KG1 (cell line): ENCODE measurements around the gene PTGIS.

Experiments
- DNase-seq: peaks from one replicate; lab custom pipeline; 2025; lab: John Stamatoyannopoulos, UW

PTGIS gene

DNA sequence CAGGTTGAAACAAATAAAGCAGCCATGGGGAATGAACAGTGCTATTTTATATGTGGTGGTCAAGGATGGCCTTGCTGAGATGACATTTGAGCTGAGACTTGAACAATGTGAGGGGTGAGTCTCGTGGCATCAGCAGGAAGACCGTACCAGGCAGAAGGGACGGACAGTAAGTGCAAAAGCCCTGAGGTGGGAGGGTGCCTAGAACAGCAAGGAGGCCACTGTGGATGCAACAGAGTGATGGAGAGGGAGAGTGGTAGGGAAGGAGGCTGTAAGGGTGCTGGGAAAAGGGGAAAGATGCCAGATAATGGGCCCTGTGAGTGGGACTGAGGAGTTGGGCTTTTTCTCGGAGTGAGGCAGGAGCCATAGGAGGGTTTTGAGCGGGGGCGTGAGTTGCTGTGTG, 97.0 kb downstream of the PTGIS start:
- no peak for DNase-seq

DNA sequence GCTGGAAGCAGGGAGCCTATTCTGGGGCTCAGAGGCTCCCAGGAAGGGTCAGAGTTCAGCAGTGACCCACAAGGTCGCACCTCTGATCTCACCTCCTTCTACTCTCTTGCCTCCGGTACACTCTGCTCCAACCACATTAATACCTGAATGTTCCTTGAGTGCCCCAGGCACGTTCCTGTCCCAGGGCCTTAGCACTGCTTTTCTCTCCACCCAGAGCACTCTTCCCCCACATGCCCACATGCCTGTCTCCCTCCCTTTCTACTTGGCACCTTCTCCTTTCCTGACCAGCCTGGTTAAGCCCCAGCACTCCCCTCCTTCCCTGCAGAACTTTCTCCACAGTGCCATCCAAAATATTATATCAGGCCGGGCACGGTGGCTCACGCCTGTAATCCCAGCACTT, 98.9 kb downstream of the PTGIS start:
- DNase-seq = no peak

DNA sequence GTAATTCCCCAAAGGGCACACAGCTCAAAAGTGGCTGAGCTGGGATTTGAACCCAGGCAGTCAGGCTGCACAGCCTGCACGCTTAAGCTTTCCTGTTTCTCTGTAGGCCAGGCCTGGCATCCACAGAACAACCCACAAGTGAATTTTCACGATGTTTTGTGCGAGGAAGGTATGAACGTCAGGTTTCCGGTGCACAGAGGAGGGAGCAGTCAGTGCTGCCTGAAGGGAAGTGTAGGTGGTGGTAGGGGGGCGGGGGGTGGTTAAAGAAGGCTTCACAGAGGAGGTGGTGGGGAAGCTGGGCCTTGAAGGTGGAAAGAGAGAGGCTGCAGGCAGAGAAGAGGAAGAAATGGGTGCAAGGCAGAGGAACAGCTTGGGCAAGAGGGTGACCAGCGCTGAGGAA, 99.5 kb downstream of the PTGIS start:
- no peak for DNase-seq

DNA sequence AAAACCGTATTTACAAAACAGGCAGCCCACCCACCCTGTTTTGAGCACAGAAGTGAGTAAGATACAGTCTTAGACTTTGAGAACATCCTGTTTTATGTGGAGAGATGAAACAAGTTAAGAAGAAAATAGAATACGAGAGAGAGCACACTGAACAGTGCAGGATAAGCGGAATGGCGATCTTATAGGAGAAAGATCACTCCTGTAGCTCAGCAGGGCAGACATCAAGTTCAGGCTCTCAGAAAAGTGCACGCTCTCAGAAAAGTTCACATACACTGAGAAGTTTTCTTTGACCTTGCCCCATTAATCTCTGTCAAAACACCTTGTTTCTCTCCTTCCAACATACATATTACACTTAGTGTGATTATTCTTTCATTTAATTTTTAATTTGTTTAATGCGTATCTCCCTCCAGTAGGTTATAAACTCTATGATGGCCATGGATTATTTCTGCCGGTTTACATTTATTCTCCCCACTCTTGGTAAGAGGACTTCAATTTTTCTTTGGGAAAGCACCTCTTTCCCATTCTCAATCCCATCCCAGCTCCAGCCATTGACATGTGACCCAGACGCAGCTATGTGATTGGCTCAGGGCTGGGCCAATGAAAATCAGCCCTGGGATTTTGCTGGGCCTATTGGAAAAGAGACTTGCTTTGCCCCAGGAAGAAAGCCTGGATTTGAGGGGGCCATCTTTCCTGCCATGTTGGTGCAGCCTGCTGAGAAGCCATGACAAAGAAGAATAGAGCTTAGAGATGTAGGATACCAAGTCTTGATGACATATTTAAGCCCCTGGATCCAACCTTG, 101.6 kb downstream of the PTGIS start:
- DNase-seq = no peak

DNA sequence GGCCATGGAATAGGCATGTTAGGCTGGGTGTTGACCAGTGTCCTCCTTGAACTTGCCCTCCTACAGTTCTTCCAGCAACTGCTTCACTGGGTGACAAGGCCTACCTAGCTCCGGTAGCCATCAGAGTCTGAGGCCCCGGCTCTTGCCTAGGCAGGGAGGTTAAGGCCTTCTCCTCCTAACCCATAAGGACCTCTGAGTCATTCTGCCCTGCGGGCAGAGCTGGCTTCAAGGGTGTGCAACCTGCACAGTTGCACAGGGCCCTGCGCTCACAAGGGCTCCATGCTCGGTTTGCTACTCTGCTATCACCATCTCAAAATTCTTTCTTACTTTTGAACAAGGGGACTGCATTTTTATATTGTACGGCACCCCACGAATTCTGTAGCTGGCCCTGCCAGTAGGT, 103.4 kb downstream of the PTGIS start:
- DNase-seq = no peak

DNA sequence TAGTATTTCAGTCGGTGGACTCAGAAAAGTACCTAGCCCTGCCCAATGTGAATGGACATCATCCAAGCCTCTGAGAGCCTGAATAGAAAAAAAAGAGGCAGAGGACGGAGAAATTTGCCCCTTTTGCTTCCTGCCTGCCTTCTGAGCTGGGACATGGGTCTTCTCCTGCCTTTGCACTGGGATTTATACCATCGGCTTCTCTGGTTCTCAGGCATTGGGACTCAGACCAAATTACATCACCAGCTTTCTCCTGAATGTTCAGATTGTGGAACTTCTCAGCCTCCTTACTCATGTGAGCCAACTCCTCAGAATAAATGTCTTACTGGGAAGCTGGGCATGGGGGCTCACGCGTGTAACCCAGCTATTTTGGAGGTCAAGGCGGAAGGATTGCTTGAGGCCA, 105.3 kb downstream of the PTGIS start:
- no peak for DNase-seq

DNA sequence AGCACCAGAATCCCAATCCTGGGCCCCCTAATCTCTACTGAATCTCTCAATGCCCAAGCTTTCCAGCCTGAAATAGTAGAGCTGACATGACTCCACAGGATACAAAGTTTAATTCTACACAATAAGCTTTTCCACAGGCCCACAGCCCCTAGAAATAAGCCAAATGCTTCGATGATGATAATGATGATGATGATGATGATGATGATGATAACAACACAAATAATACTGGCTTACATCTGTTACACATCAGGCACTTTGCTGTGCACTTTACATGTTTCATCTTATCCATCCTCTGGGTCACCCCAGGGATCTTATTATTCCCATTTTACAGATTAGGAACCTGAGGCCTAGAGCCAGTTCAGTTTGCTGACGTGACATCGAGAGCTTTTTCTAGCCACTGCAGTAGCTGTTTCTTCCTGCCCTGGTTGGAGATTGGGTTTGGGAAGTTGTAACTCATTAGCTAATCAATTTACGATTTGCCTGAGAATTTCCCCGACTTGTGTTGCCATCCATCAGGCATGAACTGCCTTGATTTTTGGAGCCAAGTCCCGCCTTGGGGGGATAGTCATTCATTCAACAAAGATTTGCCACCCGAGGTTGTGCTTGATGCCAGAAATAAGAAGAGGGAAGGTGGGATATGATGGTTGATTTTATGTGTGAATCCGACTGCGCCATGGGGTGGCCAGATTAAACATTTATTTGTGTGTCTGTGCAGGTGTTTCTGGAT, 105.9 kb downstream of the PTGIS start:
- DNase-seq = no peak

DNA sequence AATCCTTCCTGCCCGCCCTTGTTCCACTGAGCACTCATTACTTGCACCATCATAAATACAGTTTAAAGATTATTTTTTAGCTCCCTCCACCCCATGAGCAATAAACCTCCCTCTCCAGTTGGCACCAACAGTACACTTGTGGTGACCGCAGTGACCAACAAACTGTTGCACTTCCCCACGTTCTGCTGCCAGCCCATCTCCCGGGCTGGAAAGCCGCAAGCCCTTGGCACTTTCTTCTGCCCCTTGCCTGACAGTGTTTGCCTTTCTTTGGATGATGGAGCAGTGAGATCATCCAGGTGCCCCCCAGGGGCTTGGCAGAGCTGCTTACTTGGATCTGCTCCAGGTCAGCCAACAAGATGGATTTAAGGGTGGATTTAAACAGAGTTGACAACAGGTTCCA, 107.0 kb downstream of the PTGIS start:
- DNase-seq = no peak

DNA sequence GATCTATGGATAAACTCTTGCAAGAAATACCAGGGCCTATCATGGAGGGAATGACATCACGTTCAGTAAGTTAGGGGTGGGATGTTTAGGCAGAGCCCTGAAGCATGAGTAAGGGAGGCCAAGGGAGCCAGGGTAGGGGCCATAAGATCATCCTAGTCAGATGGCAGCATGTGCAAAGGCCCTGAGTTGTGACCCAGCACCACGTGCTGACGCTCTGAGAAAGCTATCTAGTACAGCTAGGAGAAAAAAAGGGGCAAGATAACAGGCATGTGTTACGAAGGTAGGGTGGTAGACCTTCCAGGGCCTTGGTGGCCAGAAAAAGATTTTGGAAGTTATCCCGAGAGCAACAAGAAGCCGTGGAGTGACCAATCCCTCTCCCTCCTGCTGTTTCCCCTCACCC, 107.8 kb downstream of the PTGIS start:
- DNase-seq = no peak

DNA sequence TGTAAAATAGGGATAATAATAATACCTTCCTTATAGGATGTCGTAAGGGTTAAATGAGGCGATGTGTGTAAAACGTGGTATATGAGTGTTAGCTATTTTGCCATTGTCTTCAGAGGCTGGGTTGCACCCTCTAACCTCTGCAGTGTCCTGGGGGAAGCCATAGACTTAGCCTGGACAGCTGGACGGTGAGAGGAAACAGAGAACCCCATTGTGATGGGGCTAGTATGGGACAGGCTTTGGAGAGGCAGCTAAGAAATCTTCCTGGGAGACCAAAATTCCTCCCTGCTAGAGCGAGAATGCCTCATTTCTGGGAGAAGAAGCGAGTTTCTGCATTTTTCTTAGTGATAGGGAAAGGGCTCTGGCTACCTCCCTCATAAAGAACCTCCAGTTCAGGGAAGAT, 108.3 kb downstream of the PTGIS start:
- no peak for DNase-seq

DNA sequence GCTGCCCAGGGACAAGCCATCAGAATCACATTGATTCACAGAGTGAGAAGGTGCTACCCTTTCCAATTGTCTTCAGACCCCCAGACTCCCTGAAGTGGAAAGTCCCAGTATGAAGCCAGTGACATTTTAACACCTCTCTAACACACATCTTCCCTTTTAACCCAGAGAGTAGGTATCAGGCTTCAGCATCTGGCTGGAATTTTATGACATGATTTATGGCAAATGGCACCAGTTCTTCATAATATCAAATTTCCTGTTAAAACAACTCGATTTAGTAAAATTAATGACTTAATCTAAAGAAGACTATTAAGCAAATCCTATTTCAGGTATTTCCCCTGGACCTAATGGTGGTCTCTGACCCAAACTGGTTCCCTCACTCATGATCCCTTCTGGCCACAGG, 110.5 kb downstream of the PTGIS start:
- DNase-seq = no peak

DNA sequence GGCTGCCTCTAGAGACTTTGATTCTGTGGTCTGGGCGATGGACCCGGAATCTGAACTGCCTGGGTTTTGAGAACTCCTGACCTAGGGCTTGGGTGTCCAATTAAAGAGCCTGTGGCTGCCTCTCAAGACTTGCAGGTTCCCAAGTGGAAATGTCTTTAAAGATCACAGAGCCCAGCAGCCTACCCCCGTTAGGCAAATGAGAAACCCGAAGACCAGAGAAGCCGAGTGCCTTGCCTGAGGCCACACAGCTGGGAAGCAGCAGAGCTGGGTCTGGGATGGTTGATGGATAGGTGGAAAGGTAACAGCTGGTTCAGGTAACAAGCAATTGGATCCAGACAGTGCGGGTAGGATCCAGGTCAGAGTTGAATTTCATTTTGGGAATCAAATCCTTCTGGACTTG, 111.3 kb downstream of the PTGIS start:
- no peak for DNase-seq

DNA sequence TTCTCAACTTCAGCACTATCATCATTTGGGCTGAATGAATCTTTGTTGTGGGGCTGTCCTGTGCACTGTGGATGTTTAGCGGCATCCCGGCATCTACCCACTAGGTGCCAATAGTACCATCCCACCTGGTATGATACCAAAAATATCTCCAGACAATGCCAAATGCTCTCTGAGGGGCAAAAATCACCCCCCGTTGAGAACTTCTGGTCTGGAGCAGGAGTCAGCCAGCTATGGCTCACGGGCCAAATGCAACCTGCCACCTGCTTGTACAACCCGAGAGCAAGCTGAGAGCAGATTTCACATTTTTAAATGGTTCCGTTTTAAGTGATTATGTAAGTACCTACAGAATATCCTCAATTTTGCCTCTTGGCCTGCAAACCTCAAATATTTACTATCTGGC, 112.2 kb downstream of the PTGIS start:
- DNase-seq = no peak
